Caco-2 (cell line): Measurements from ENCODE around the gene VIPR2. TPM values are rescaled to one million over a fixed set of nuclear protein-coding genes. Genes with fewer than 3 reads are reported as not detected.

Experiments used
- BruUV-seq: library from RNA; stranded (reverse); fragments of 400-500 nt; replicated peaks from 2 replicates; lab custom pipeline; 2021; lab: Mats Ljungman, UMichigan
- CTCF ChIA-PET: fragments of 300-600 bp; sonication (Branson Sonifier 250); formaldehyde crosslinking; loops from one replicate; lab custom pipeline; 2022; ENCODE audit warnings: antibody characterized with exemption; lab: Charles Lee
- POLR2A ChIA-PET: fragments of 300-600 bp; sonication (Branson Sonifier 250); formaldehyde crosslinking; loops from one replicate; lab custom pipeline; 2022; ENCODE audit warnings: antibody characterized with exemption; lab: Charles Lee
- DNase-seq, 2 experiments: peaks; one replicate each; pipeline versions ENCODE4 v3.0.0 to v3.0.0-alpha.2; 2020 to 2022
- H3K27me3 ChIP-seq: replicated peaks from 2 replicates; pipeline ENCODE4 v1.6.0; 2011; ENCODE audit warnings: low read length; ENCODE audit not compliant: control insufficient read depth, insufficient read depth
- H3K36me3 ChIP-seq: 2 replicates; pipeline ENCODE4 v1.5.1; 2011; ENCODE audit warnings: low read length; ENCODE audit not compliant: control insufficient read depth, insufficient read depth
- H3K4me1 ChIP-seq: fragments of 250-450 bp; sonication (Bioruptor Pico); 2 replicates; pipeline ENCODE4 v1.5.1; 2020; ENCODE audit warnings: mild to moderate bottlenecking
- H3K4me3 ChIP-seq: 2 replicates; pipeline ENCODE4 v1.5.1; 2011; ENCODE audit warnings: low read depth, mild to moderate bottlenecking, control low read depth, low read length
- H3K9me3 ChIP-seq: fragments of 250-450 bp; sonication (Bioruptor Pico); 2 replicates; pipeline ENCODE4 v1.5.1; 2020; ENCODE audit warnings: mild to moderate bottlenecking, moderate library complexity
- H3K27ac Mint-ChIP-seq: one replicate; pipeline ENCODE4 v1.8.0; 2022; ENCODE audit warnings: mixed read lengths; ENCODE audit not compliant: unreplicated experiment
- H3K27me3 Mint-ChIP-seq: one replicate; pipeline ENCODE4 v1.8.0; 2022; ENCODE audit warnings: mixed read lengths; ENCODE audit not compliant: insufficient read depth, unreplicated experiment
- H3K36me3 Mint-ChIP-seq: one replicate; pipeline ENCODE4 v1.8.0; 2022; ENCODE audit warnings: mild to moderate bottlenecking, mixed read lengths; ENCODE audit not compliant: insufficient read depth, unreplicated experiment
- H3K4me1 Mint-ChIP-seq: one replicate; pipeline ENCODE4 v1.8.0; 2022; ENCODE audit warnings: low read depth, mixed read lengths; ENCODE audit not compliant: unreplicated experiment
- H3K4me3 Mint-ChIP-seq: one replicate; pipeline ENCODE4 v1.8.0; 2022; ENCODE audit warnings: mild to moderate bottlenecking, moderate library complexity, mixed read lengths; ENCODE audit not compliant: unreplicated experiment
- H3K9me3 Mint-ChIP-seq: one replicate; pipeline ENCODE4 v1.8.0; 2022; ENCODE audit warnings: mixed read lengths; ENCODE audit not compliant: unreplicated experiment
- CTCF ChIP-seq, 2 experiments: fragments of 200-600 bp in 1 of 2; IDR thresholded peaks; 1 replicate in 1 of 2; 2 replicates in 1 of 2; pipeline versions ENCODE4 v1.5.1 to v1.8.0; 2011 to 2022; ENCODE audit warnings: antibody characterized with exemption in 1 of 2, control low read depth in 1 of 2, inconsistent platforms in 1 of 2, low read depth in 1 of 2, low read length in 1 of 2, mild to moderate bottlenecking in 1 of 2, moderate library complexity in 1 of 2; ENCODE audit not compliant: insufficient read depth in 1 of 2, severe bottlenecking in 1 of 2, unreplicated experiment in 1 of 2
- intact Hi-C: fragments of 100-400 bp; cut with micrococcal nuclease; formaldehyde crosslinking; loops from one replicate; pipeline ENCODE4 v1.10.0; 2022; ENCODE audit not compliant: unreplicated experiment
- total RNA-seq: library from RNA; stranded (reverse); gene quantifications from 2 replicates; pipeline ENCODE4 v1.2.3, GENCODE V29; 2022

VIPR2 gene
- total RNA-seq, 1 experiment from 2014 or later = not detected

GRCh38 chr7:159061674-159062212 is 82.9 kb downstream of the VIPR2 start:
- H3K27ac Mint-ChIP-seq = no peak overlapping the region
- intact Hi-C loops = no loop called here
- POLR2A ChIA-PET = no interaction called here
- no peaks in the 10 kb centered on the region for H3K36me3 ChIP-seq
- no peak overlapping the region for H3K4me3 Mint-ChIP-seq
- CTCF ChIA-PET = no interaction called here
- H3K27me3 Mint-ChIP-seq = peaks cover 2% of the 10 kb centered on the region
- BruUV-seq = no TSS peak
- no peaks in the 10 kb centered on the region for H3K4me1 Mint-ChIP-seq
- DNase-seq = no peak
- no peaks in the 10 kb centered on the region for H3K9me3 Mint-ChIP-seq
- no peaks in the 10 kb centered on the region for H3K36me3 Mint-ChIP-seq
- no peak overlapping the region for H3K4me3 ChIP-seq
- TF ChIP-seq CTCF (IDR thresholded peaks at IDR 0.05; ENCODE audit: insufficient read depth in 1 of 2, low read depth in 1 of 2, low read length in 1 of 2, severe bottlenecking in 1 of 2, unreplicated experiment in 1 of 2) = no peak
- peaks cover 4% of the 10 kb centered on the region; the same call in 1 of the 2 replicates for H3K9me3 ChIP-seq
- H3K27me3 ChIP-seq = no peaks in the 10 kb centered on the region
- H3K4me1 ChIP-seq = no peaks in the 10 kb centered on the region

DNA sequence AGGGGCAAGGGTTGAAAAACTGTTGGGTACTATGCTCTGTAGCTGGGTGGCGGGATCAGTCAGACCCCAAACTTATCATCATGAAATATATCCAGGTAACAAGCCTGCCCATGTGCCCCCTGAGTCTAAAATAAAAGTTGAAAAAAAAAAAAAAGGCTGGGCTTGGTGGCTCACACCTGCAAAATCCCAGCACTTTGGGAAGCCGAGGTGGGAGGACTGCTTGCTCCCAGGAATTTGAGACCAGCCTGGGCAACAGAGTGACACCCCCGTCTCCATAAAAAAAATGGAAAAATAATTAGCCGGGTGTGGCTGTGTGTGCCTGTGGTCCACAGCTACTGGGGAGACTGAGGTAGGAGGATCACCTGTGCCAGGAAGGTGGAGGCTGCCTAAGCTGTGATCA is 83.5 kb downstream of the VIPR2 start:
- ChIA-PET POLR2A (no interaction called here), CTCF (no interaction called here)
- no peak for TF ChIP-seq CTCF (IDR thresholded peaks at IDR 0.05; ENCODE audit: insufficient read depth in 1 of 2, low read depth in 1 of 2, low read length in 1 of 2, severe bottlenecking in 1 of 2, unreplicated experiment in 1 of 2)
- peaks cover 2% of the 10 kb centered on the region for H3K27me3 Mint-ChIP-seq
- intact Hi-C loops = no loop called here
- no peak overlapping the region for H3K4me3 ChIP-seq
- no peak overlapping the region for H3K4me3 Mint-ChIP-seq
- H3K9me3 Mint-ChIP-seq = no peaks in the 10 kb centered on the region
- H3K4me1 ChIP-seq = no peaks in the 10 kb centered on the region
- no peaks in the 10 kb centered on the region for H3K27me3 ChIP-seq
- H3K4me1 Mint-ChIP-seq = no peaks in the 10 kb centered on the region
- no peaks in the 10 kb centered on the region for H3K36me3 ChIP-seq
- H3K27ac Mint-ChIP-seq = no peak overlapping the region
- no TSS peak for BruUV-seq
- DNase-seq = no peak
- H3K36me3 Mint-ChIP-seq = no peaks in the 10 kb centered on the region
- peaks cover 4% of the 10 kb centered on the region; the same call in 1 of the 2 replicates for H3K9me3 ChIP-seq

DNA sequence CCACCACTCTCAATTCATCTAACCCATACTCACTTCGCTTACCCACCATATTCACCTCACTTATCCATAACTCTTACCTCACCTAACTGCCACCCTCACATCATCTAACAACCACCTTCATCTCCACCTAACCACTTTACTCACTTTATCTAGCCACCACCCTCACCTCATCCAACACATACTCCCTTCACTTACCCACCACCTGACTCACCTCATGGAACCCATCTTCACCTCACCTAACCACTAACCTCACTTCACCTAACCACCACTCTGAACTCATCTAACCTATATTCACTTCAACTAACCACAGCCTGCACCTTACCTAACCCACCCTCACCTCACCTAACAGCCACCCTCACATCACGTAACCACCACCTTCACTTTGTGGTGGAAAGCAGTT is 84.2 kb downstream of the VIPR2 start:
- no TSS peak for BruUV-seq
- Histone ChIP-seq H3K9me3 (peaks cover 4% of the 10 kb centered on the region; the same call in 1 of the 2 replicates), H3K36me3 (no peaks in the 10 kb centered on the region), H3K27me3 (no peaks in the 10 kb centered on the region), H3K4me3 (no peak overlapping the region), H3K4me1 (no peaks in the 10 kb centered on the region)
- intact Hi-C loops = no loop called here
- Mint-ChIP-seq H3K27ac (no peak overlapping the region), H3K36me3 (no peaks in the 10 kb centered on the region), H3K27me3 (peaks cover 5% of the 10 kb centered on the region), H3K4me3 (no peak overlapping the region), H3K9me3 (no peaks in the 10 kb centered on the region), H3K4me1 (no peaks in the 10 kb centered on the region)
- no peak for TF ChIP-seq CTCF (IDR thresholded peaks at IDR 0.05; ENCODE audit: insufficient read depth in 1 of 2, low read depth in 1 of 2, low read length in 1 of 2, severe bottlenecking in 1 of 2, unreplicated experiment in 1 of 2)
- DNase-seq = no peak
- CTCF ChIA-PET = no interaction called here
- POLR2A ChIA-PET = no interaction called here
